ENCODE data around the gene PDE6G.
A peak's percentile ranks its signal among the peaks of the same experiment; 100 is the strongest.

DNA sequence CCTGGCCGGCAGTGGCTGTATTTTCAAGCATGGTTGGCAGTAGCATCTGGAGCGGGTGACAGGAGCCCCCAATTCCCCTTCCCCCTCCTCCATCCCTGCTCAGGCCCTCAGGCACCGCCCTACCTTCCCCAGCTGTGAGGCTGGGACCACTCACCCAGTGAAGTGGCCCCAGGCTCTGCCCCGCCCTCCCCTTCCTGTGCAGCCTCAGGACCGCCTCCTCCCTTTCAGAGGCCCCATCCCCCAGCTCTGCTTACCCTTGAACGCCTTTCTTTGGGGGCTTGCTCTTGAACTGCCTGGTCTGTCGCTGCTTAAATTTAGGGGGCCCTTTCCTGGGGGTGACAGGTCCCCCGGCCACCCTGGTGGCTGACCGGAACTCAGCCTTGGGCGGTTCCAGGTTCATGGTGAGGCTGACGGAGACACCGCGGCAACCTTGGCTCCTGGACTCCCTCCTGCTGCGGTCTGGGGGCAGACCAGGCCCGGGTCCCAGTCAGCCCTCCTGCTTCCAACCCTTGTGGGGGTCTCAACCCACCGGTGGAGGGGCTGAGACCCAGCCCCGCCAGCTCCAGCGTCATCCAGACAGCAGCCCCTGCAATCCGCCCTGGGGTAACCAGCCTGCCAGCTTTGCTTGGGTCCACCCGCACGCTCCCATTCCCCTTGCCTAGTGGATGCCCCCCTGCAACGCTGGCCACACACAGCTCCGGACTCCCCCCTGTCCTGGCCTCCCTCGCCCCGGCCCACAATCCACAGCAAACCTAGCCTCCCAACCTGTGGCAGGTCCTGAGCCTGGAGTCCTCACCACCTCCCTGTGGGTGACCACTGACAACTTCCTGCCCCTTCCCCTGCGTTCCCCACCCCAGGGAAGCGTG lies 3.2 kb downstream of the PDE6G start:
- TF ChIP-seq EZH2phosphoT487 (IDR thresholded peaks at IDR 0.05; ENCODE audit: unreplicated experiment) (no peak), CREB1 (CRISPR knock-in tag; IDR thresholded peaks at IDR 0.05; ENCODE audit: low read depth) (no peak), POLR2AphosphoS5 (IDR thresholded peaks at IDR 0.05; ENCODE audit: low read depth) (peak; percentile 35; the same call in 1 of the 2 replicates), STAT1 (IDR thresholded peaks at IDR 0.05; ENCODE audit: unreplicated experiment) (no peak), EZH2 (IDR thresholded peaks at IDR 0.05; ENCODE audit: low read depth, unreplicated experiment) (no peak), JUNB (IDR thresholded peaks at IDR 0.05; ENCODE audit: unreplicated experiment) (no peak), ZNF331 (CRISPR knock-in tag; IDR thresholded peaks at IDR 0.05; ENCODE audit: low read depth) (no peak), NANOG (IDR thresholded peaks at IDR 0.05; ENCODE audit: borderline replicate concordance) (no peak)
- TF ChIP-seq, protein P1, sequence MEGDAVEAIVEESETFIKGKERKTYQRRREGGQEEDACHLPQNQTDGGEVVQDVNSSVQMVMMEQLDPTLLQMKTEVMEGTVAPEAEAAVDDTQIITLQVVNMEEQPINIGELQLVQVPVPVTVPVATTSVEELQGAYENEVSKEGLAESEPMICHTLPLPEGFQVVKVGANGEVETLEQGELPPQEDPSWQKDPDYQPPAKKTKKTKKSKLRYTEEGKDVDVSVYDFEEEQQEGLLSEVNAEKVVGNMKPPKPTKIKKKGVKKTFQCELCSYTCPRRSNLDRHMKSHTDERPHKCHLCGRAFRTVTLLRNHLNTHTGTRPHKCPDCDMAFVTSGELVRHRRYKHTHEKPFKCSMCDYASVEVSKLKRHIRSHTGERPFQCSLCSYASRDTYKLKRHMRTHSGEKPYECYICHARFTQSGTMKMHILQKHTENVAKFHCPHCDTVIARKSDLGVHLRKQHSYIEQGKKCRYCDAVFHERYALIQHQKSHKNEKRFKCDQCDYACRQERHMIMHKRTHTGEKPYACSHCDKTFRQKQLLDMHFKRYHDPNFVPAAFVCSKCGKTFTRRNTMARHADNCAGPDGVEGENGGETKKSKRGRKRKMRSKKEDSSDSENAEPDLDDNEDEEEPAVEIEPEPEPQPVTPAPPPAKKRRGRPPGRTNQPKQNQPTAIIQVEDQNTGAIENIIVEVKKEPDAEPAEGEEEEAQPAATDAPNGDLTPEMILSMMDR (conservative IDR thresholded peaks at IDR 0.05; ENCODE audit: low read depth in 2 of 2): no peak
- TF ChIP-seq, protein P2, sequence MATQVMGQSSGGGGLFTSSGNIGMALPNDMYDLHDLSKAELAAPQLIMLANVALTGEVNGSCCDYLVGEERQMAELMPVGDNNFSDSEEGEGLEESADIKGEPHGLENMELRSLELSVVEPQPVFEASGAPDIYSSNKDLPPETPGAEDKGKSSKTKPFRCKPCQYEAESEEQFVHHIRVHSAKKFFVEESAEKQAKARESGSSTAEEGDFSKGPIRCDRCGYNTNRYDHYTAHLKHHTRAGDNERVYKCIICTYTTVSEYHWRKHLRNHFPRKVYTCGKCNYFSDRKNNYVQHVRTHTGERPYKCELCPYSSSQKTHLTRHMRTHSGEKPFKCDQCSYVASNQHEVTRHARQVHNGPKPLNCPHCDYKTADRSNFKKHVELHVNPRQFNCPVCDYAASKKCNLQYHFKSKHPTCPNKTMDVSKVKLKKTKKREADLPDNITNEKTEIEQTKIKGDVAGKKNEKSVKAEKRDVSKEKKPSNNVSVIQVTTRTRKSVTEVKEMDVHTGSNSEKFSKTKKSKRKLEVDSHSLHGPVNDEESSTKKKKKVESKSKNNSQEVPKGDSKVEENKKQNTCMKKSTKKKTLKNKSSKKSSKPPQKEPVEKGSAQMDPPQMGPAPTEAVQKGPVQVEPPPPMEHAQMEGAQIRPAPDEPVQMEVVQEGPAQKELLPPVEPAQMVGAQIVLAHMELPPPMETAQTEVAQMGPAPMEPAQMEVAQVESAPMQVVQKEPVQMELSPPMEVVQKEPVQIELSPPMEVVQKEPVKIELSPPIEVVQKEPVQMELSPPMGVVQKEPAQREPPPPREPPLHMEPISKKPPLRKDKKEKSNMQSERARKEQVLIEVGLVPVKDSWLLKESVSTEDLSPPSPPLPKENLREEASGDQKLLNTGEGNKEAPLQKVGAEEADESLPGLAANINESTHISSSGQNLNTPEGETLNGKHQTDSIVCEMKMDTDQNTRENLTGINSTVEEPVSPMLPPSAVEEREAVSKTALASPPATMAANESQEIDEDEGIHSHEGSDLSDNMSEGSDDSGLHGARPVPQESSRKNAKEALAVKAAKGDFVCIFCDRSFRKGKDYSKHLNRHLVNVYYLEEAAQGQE (IDR thresholded peaks at IDR 0.05; ENCODE audit: unreplicated experiment): no peak
- TF ChIP-seq, protein P3, sequence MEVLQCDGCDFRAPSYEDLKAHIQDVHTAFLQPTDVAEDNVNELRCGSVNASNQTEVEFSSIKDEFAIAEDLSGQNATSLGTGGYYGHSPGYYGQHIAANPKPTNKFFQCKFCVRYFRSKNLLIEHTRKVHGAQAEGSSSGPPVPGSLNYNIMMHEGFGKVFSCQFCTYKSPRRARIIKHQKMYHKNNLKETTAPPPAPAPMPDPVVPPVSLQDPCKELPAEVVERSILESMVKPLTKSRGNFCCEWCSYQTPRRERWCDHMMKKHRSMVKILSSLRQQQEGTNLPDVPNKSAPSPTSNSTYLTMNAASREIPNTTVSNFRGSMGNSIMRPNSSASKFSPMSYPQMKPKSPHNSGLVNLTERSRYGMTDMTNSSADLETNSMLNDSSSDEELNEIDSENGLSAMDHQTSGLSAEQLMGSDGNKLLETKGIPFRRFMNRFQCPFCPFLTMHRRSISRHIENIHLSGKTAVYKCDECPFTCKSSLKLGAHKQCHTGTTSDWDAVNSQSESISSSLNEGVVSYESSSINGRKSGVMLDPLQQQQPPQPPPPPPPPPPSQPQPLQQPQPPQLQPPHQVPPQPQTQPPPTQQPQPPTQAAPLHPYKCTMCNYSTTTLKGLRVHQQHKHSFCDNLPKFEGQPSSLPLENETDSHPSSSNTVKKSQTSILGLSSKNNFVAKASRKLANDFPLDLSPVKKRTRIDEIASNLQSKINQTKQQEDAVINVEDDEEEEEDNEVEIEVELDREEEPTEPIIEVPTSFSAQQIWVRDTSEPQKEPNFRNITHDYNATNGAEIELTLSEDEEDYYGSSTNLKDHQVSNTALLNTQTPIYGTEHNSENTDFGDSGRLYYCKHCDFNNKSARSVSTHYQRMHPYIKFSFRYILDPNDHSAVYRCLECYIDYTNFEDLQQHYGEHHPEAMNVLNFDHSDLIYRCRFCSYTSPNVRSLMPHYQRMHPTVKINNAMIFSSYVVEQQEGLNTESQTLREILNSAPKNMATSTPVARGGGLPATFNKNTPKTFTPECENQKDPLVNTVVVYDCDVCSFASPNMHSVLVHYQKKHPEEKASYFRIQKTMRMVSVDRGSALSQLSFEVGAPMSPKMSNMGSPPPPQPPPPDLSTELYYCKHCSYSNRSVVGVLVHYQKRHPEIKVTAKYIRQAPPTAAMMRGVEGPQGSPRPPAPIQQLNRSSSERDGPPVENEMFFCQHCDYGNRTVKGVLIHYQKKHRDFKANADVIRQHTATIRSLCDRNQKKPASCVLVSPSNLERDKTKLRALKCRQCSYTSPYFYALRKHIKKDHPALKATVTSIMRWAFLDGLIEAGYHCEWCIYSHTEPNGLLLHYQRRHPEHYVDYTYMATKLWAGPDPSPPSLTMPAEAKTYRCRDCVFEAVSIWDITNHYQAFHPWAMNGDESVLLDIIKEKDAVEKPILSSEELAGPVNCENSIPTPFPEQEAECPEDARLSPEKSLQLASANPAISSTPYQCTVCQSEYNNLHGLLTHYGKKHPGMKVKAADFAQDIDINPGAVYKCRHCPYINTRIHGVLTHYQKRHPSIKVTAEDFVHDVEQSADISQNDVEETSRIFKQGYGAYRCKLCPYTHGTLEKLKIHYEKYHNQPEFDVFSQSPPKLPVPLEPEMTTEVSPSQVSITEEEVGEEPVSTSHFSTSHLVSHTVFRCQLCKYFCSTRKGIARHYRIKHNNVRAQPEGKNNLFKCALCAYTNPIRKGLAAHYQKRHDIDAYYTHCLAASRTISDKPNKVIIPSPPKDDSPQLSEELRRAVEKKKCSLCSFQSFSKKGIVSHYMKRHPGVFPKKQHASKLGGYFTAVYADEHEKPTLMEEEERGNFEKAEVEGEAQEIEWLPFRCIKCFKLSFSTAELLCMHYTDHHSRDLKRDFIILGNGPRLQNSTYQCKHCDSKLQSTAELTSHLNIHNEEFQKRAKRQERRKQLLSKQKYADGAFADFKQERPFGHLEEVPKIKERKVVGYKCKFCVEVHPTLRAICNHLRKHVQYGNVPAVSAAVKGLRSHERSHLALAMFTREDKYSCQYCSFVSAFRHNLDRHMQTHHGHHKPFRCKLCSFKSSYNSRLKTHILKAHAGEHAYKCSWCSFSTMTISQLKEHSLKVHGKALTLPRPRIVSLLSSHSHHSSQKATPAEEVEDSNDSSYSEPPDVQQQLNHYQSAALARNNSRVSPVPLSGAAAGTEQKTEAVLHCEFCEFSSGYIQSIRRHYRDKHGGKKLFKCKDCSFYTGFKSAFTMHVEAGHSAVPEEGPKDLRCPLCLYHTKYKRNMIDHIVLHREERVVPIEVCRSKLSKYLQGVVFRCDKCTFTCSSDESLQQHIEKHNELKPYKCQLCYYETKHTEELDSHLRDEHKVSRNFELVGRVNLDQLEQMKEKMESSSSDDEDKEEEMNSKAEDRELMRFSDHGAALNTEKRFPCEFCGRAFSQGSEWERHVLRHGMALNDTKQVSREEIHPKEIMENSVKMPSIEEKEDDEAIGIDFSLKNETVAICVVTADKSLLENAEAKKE (CRISPR knock-in tag; IDR thresholded peaks at IDR 0.05): no peak
- TF ChIP-seq, protein P4, sequence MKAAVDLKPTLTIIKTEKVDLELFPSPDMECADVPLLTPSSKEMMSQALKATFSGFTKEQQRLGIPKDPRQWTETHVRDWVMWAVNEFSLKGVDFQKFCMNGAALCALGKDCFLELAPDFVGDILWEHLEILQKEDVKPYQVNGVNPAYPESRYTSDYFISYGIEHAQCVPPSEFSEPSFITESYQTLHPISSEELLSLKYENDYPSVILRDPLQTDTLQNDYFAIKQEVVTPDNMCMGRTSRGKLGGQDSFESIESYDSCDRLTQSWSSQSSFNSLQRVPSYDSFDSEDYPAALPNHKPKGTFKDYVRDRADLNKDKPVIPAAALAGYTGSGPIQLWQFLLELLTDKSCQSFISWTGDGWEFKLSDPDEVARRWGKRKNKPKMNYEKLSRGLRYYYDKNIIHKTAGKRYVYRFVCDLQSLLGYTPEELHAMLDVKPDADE (IDR thresholded peaks at IDR 0.05): no peak

All from GM23338 (cell line).